Activated naive CD8-positive, alpha-beta T cell (primary cell): ENCODE data around the gene BRMS1L.
"Not testable (repeated sequence)": the region's sequence is repeated elsewhere in the genome, so short reads cannot be mapped to it uniquely, and the experiment has no call there.

Experiments used
- H3K27ac Mint-ChIP-seq: one replicate; pipeline ENCODE4 v1.8.0; 2021; ENCODE audit warnings: mixed read lengths
- H3K27me3 Mint-ChIP-seq: one replicate; pipeline ENCODE4 v1.8.0; 2021; ENCODE audit warnings: mixed read lengths
- H3K36me3 Mint-ChIP-seq: one replicate; pipeline ENCODE4 v1.8.0; 2021; ENCODE audit warnings: mixed read lengths
- H3K4me1 Mint-ChIP-seq: one replicate; pipeline ENCODE4 v1.8.0; 2021; ENCODE audit warnings: low read depth, mixed read lengths
- H3K4me3 Mint-ChIP-seq: one replicate; pipeline ENCODE4 v1.8.0; 2021; ENCODE audit warnings: mild to moderate bottlenecking, mixed read lengths
- H3K9me3 Mint-ChIP-seq: one replicate; pipeline ENCODE4 v1.8.0; 2021; ENCODE audit warnings: low read depth, mixed read lengths

BRMS1L gene

DNA sequence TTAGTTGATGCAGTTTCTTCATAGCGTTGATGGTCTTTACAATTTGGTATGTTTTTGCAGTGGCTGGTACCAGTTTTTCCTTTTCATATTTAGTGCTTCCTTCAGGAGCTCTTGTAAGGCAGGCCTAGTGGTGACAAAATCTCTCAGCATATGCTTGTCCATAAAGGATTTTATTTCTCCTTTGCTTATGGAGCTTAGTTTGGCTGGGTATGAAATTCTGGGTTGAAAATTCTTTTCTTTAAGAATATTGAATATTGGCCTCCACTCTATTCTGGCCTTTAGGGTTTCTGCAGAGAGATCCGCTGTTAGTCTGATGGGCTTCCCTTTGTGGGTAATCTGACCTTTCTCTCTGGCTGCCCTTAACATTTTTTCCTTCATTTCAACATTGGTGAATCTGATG, 16.1 kb downstream of the BRMS1L start:
- H3K4me3 Mint-ChIP-seq, H3K4me1 Mint-ChIP-seq, H3K27me3 Mint-ChIP-seq, H3K27ac Mint-ChIP-seq: not testable (repeated sequence)
- H3K9me3 Mint-ChIP-seq: peaks cover 16% of the 10 kb centered on the region
- peaks cover 69% of the 10 kb centered on the region for H3K36me3 Mint-ChIP-seq

DNA sequence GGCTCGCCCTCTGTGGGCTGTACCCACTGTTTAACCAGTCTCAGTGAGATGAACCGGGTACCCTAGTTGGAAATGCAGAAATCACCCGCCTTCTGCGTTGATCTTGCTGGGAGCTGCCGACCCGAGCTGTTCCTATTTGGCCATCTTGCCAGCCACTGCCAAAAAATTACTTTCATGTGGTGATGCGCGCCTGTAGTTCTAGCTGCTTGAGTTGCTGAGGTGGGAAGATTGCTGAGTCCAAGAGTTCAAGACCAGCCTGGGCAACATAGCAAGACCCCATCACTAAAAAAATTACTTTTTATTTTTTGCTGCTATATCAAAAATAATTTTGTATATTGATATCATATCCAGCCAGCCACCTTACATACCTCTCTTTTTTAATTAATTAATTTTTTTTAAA, 18.4 kb downstream of the BRMS1L start:
- Mint-ChIP-seq H3K27ac (no peak overlapping the region), H3K4me3 (no peak overlapping the region), H3K27me3 (no peaks in the 10 kb centered on the region), H3K4me1 (peaks cover 2% of the 10 kb centered on the region), H3K9me3 (peaks cover 15% of the 10 kb centered on the region), H3K36me3 (peaks cover 65% of the 10 kb centered on the region)

DNA sequence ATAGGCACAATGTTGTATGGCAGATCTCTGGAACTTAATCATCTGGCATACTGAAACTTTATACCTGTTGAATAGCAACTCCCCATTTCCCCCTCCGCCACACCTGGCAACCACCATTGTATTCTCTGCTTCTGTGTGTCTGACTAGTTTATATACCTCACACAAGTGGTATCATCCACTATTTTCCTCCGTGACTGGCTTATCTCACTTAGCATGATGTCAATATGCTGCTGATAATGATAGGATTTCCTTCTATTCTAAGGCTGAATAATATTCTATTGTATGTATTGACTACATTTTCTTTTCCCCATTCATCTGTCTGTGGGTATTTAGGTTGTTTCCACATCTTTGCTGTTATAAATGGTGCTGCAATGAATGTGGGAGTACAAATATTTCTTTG, 21.5 kb downstream of the BRMS1L start:
- peaks cover 59% of the 10 kb centered on the region for H3K36me3 Mint-ChIP-seq
- H3K27ac Mint-ChIP-seq: no peak overlapping the region
- peaks cover 10% of the 10 kb centered on the region for H3K9me3 Mint-ChIP-seq

DNA sequence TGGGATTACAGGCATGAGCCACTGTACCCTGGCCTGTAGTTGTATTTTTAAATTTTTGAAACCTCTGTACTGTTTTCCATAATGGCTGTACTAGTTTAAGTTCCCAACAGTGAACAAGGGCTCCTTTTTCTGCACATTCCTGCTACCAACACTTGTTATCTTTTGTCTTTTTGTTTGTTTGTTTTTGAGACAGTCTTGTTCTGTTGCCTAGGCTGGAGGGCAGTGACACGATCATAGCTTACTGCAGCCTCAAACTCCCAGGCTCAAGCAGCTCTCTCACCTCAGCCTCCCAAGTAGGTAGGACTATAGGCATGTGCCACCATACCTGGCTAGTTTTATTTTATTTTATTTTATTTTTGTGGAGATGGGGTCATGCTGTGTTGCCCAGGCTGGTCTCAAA, 23.0 kb downstream of the BRMS1L start:
- Mint-ChIP-seq H3K27ac (no peak overlapping the region), H3K36me3 (peaks cover 50% of the 10 kb centered on the region), H3K4me1 (peaks cover 2% of the 10 kb centered on the region), H3K9me3 (peaks cover 4% of the 10 kb centered on the region), H3K27me3 (no peaks in the 10 kb centered on the region), H3K4me3 (no peak overlapping the region)

More for the DNA sequence above, 21.5 kb downstream of the BRMS1L start:
- Mint-ChIP-seq H3K4me1 (peaks cover 2% of the 10 kb centered on the region), H3K4me3 (no peak overlapping the region), H3K27me3 (no peaks in the 10 kb centered on the region)

DNA sequence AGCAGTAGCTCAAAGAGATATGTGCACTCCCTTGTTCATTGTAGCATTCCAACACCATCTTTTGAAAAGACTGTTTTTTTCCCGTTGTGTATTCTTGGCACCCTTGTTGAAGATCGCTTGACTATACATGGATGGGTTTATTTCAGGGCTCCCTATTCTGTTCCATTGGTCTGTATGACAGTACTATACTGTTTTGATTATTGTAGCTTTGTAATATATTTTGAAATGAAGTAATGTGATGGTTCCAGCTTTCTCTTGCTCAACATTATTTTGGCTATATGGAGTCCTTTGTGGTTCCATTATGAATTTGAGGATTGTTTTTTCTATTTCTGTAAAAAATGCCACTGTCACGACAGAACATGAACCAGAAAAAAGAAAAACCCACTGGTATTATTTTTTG, 25.7 kb downstream of the BRMS1L start:
- Mint-ChIP-seq H3K9me3 (peaks cover 4% of the 10 kb centered on the region), H3K4me3 (no peak overlapping the region), H3K36me3 (peaks cover 44% of the 10 kb centered on the region), H3K27me3 (no peaks in the 10 kb centered on the region), H3K4me1 (peaks cover 2% of the 10 kb centered on the region), H3K27ac (no peak overlapping the region)

DNA sequence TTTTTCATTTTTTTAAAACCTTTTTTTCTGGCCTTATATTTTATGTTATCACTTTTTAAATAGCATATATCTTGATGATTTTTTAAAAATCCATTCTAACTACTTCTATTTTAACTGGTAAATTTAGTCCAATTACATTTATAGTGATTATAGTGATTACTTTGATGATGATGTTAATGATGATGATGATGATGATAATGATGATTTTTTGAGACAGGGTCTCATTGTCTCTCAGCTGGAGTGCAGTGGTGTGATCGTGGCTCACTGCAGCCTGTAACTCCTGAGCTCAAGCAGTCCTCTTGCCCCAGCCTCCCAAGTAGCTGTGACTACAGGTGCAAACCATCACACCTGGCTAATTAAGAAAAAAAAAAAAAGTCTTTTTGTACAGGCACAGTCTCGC, 27.1 kb downstream of the BRMS1L start:
- Mint-ChIP-seq H3K4me1 (peaks cover 2% of the 10 kb centered on the region), H3K27me3 (no peaks in the 10 kb centered on the region), H3K27ac (no peak overlapping the region), H3K9me3 (peaks cover 4% of the 10 kb centered on the region), H3K4me3 (no peak overlapping the region), H3K36me3 (peaks cover 39% of the 10 kb centered on the region)

DNA sequence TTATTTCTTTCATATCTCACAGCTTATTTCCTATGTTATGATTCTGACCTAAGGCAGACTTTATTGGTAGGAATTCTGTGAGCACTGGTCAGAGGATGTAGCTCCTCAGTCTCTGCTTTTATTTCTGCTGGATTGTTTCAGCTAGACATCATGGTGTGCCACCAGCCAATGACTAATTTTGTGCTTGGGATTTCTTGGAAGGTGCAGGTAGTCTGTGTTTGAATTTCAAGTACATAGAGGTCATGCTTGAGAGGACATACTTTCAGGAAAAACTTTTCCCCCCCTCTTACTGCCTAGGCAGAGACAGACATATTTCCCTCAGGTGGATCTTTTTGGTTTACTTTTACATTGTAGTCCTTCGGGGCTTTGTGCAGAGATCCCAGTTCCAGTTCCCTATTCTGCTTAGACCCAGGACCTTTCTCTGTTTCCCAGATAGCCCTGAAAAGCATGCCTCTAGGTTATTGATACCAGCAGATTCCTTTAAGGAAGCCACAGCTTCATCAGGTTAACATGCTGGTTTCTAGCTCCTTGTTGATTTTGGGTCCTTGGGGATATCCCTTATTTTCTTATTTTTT, 28.6 kb downstream of the BRMS1L start:
- Mint-ChIP-seq H3K27ac (no peak overlapping the region), H3K9me3 (peaks cover 4% of the 10 kb centered on the region), H3K36me3 (peaks cover 37% of the 10 kb centered on the region), H3K4me1 (peaks cover 2% of the 10 kb centered on the region), H3K27me3 (no peaks in the 10 kb centered on the region), H3K4me3 (no peak overlapping the region)

DNA sequence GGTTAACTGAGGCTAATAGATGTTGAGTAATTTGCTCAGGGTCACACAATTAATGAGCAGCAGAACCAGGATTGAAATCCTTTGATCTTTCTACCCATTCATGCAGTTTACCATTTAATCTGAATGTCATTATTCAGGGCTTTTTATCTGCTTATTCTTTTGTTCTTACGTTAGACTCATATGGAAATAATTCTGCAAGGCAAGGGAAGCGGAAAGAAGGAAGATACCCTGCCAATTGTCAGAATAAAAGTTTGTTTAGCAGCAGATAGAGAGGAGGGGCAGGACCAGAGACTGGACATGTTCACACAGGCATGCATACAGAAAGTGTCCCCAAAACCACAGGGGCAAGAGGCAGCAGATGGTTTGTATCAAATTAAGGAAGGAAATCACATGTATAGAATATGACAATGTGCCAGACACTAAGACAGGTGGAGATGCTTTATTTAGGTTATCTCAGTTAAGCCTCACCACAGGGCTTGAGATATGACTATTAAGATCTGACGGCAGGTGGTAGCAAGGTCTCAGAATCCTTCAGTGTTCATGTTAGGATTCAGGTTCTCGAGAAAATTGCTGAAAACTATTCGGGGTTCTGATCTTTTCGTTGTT, 29.8 kb downstream of the BRMS1L start:
- H3K9me3 Mint-ChIP-seq: peaks cover 4% of the 10 kb centered on the region
- H3K36me3 Mint-ChIP-seq: peaks cover 30% of the 10 kb centered on the region
- H3K4me3 Mint-ChIP-seq: no peak overlapping the region
- H3K4me1 Mint-ChIP-seq: peaks cover 2% of the 10 kb centered on the region
- no peaks in the 10 kb centered on the region for H3K27me3 Mint-ChIP-seq
- H3K27ac Mint-ChIP-seq: no peak overlapping the region

DNA sequence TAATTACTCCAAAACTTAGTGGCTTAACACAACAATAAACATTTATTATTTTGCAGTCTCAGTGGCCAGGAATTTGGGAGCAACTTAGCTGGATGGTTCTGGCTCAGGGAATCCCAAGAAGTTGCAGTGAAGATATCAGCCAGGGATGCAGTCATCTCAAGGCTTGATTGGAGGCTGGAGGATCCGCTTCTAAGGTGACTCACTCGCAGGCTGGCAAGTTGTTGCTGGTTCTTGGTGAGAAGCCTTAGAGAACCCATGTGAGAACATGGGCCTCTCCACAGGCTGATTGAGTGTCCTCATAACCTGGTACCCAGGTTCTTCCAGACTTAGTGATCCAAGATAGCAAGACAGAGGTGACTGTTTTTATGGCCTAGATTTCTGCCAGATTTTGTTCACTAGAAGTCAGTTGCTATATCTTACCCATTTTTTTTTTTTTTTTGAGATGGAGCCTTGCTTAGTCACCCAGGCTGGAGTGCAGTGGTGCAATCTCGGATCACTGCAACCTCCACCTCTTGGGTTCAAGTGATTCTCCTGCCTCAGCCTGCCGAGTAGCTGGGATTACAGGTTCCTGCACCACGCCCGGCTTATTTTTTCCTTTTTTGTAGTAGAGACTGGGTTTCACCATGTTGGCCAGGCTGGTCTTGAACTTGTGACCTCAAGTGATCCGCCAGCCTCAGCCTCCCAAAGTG, 32.5 kb downstream of the BRMS1L start:
- Mint-ChIP-seq H3K27ac (no peak overlapping the region), H3K36me3 (peaks cover 25% of the 10 kb centered on the region), H3K9me3 (no peaks in the 10 kb centered on the region), H3K27me3 (no peaks in the 10 kb centered on the region), H3K4me3 (no peak overlapping the region), H3K4me1 (peaks cover 2% of the 10 kb centered on the region)

DNA sequence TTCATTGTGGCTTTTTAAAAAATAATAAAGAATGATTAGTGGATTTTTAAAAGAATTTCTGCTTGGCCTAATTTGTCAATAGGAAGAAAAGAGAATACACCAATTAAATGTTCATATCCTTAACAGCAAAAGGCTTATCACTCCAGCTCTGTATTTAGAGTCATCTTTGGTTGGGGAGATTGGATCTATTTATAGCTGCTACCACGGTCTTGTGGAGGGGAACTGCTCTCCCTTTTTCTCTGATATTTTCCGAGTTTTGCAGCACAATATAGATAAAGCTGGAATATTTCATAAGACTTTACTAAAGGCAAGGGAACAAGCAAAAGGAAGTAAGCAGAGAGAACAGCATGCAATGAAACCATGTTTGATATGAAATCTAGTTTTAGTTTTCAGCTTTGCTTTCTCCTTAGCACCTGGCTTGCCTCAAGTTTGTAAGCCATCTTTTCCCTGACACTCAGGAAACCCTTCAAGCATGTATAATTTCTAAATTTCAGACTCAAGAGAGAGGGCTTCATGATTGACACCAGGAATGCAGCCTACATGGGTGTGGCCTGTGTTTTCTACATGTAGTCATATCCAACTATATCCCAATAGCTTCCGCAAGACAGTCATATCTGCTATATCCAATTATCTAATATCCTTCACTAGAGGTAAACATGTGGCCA, 35.2 kb downstream of the BRMS1L start:
- H3K36me3 Mint-ChIP-seq: peaks cover 23% of the 10 kb centered on the region
- H3K4me1 Mint-ChIP-seq: no peaks in the 10 kb centered on the region
- no peaks in the 10 kb centered on the region for H3K27me3 Mint-ChIP-seq
- H3K4me3 Mint-ChIP-seq: no peak overlapping the region
- no peaks in the 10 kb centered on the region for H3K9me3 Mint-ChIP-seq
- no peak overlapping the region for H3K27ac Mint-ChIP-seq

DNA sequence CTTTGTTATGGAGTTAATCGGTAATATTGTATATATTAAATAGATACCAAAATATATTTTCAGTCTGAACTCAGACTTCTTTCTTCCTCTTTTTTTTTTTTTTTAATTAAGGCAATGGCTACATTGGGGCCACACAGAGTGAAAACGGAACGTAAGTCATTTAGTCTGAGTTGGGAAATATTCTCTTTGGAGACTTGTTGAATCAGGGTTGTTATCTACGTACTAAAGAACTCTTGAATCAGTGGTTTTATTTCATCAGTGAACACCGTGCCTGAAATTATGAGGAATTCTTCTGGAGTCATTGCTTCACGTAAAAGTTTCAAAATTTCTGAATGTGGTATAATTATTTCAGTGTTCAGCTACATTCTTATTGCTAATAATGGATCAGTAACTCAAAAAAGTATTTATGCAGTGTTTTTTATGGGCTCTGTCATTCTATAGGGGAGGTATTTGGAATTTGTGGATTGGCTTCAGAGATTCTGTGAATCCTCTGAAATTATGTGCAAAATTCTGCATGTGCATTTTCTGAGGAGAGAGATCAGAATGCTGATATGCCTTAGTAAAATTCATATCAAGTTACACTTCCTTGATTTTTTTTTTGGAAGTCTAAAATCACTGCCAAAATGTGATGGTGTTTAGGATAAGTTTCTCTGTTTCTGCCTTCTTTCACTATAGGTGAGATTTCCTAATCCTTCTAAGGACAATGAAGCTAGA, 39.6 kb downstream of the BRMS1L start:
- Mint-ChIP-seq H3K36me3 (peaks cover 24% of the 10 kb centered on the region), H3K4me1 (no peaks in the 10 kb centered on the region), H3K9me3 (no peaks in the 10 kb centered on the region), H3K4me3 (no peak overlapping the region), H3K27ac (no peak overlapping the region), H3K27me3 (no peaks in the 10 kb centered on the region)

DNA sequence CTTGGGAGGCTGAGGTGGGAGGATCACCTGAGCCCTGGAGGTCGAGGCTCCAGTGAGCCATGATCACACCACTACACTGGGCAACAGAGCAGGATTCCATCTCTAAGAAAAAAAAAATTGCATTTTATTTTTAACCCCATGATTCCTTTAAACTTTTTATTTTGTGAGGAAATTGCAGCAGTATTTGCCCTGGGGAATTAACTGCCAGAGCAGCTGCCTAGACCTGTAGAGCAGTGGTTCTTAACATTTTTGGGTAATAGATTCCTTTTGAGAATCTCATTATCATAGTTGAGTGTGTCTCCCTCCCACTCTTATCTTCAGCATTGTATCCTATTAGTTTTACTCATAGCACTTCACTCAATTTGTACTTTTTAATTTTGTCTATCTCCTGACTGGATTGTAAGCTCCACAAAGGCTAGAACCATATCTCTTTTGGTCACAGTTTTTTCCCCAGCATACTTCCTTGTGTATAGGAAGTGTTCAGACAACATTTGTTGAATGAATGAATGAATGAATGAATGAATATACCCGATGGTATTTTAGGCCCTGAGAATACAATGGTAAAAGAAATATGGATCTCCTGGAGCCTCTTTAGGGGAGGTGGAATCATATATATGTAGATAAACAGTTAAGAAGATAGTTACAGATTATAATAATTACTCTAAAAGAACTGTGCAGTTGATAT, 40.6 kb downstream of the BRMS1L start:
- H3K4me3 Mint-ChIP-seq: no peak overlapping the region
- no peaks in the 10 kb centered on the region for H3K27me3 Mint-ChIP-seq
- no peak overlapping the region for H3K27ac Mint-ChIP-seq
- peaks cover 21% of the 10 kb centered on the region for H3K36me3 Mint-ChIP-seq
- H3K9me3 Mint-ChIP-seq: no peaks in the 10 kb centered on the region
- no peaks in the 10 kb centered on the region for H3K4me1 Mint-ChIP-seq

DNA sequence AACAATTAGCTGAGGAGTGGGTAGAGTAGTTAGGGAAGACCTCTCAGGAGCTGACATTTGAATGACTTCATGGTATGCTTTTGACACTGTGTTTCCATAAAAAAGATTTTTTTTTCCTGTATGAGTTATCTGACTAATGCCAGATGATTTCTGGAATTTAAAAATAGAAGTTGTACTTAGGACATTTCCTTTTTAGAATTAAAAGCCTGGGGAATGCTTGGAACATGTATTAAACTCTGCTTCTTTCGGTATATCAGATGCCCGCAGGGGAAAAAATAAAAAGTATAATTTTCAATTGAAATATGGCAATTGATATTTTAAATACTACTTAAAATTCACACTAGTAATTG, 41.1 kb downstream of the BRMS1L start:
- Mint-ChIP-seq H3K4me3 (no peak overlapping the region), H3K27me3 (no peaks in the 10 kb centered on the region), H3K27ac (no peak overlapping the region), H3K9me3 (no peaks in the 10 kb centered on the region), H3K36me3 (peaks cover 21% of the 10 kb centered on the region), H3K4me1 (no peaks in the 10 kb centered on the region)

DNA sequence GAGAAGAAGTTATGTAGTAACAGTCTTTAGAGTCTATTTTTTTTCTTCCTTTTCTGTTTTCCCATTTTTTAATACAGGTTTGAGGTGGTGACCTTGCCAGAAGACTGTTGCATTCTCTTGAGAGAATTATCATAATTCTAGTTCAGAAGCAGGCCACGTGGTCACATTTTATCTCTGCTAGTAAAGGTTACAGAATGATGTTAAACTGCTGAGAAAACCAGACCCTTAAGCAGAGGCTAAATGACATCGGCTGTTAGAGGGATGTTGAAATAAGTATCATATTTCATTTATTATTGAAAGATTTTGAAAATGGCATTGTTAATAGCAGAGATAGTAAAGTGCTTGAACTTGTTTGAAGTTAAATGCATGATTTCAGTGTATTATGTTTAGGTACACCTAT, 49.2 kb downstream of the BRMS1L start:
- no peaks in the 10 kb centered on the region for H3K4me1 Mint-ChIP-seq
- no peaks in the 10 kb centered on the region for H3K27me3 Mint-ChIP-seq
- H3K36me3 Mint-ChIP-seq: no peaks in the 10 kb centered on the region
- no peak overlapping the region for H3K27ac Mint-ChIP-seq
- no peaks in the 10 kb centered on the region for H3K9me3 Mint-ChIP-seq
- H3K4me3 Mint-ChIP-seq: no peak overlapping the region
